ENCODE measurements around the gene TMBIM6. TPM values are rescaled to one million over a fixed set of nuclear protein-coding genes. Genes with fewer than 3 reads are reported as not detected.

Gene TMBIM6
- total RNA-seq, 1 experiment from 2014 or later = 600 TPM

GRCh38 chr12:49697808-49698207 lies 43.5 kb upstream of the TMBIM6 start:
- Mint-ChIP-seq H3K36me3 (ENCODE audit: insufficient read depth, unreplicated experiment) (no peaks in the 10 kb centered on the region), H3K4me3 (ENCODE audit: low read depth, unreplicated experiment) (no peak overlapping the region), H3K4me1 (ENCODE audit: low read depth, unreplicated experiment) (no peaks in the 10 kb centered on the region), H3K27ac (ENCODE audit: unreplicated experiment) (no peak overlapping the region), H3K27me3 (ENCODE audit: unreplicated experiment) (no peaks in the 10 kb centered on the region), H3K9me3 (ENCODE audit: low read depth, unreplicated experiment) (no peaks in the 10 kb centered on the region)
- no peak for DNase-seq
- no peak for TF ChIP-seq CTCF (IDR thresholded peaks at IDR 0.05; ENCODE audit: unreplicated experiment)
- CTCF ChIA-PET = no interaction called here
- no TSS peak for BruUV-seq (replicated peaks)
- intact Hi-C loops (cut with micrococcal nuclease; ENCODE audit: unreplicated experiment) = no loop called here

- H3K4me1 Mint-ChIP-seq (ENCODE audit: low read depth, unreplicated experiment) = no peaks in the 10 kb centered on the region
- BruUV-seq (replicated peaks) = no TSS peak
- intact Hi-C loops (cut with micrococcal nuclease; ENCODE audit: unreplicated experiment) = no loop called here
- TF ChIP-seq CTCF (IDR thresholded peaks at IDR 0.05; ENCODE audit: unreplicated experiment) = no peak
- H3K27ac Mint-ChIP-seq (ENCODE audit: unreplicated experiment) = no peak overlapping the region
- no peak overlapping the region for H3K4me3 Mint-ChIP-seq (ENCODE audit: low read depth, unreplicated experiment)
- H3K9me3 Mint-ChIP-seq (ENCODE audit: low read depth, unreplicated experiment) = no peaks in the 10 kb centered on the region
- no peaks in the 10 kb centered on the region for H3K36me3 Mint-ChIP-seq (ENCODE audit: insufficient read depth, unreplicated experiment)
- H3K27me3 Mint-ChIP-seq (ENCODE audit: unreplicated experiment) = no peaks in the 10 kb centered on the region
- CTCF ChIA-PET = interaction anchor here (0.9 kb wide), 1 partner anchor 75 kb away, joined by 4 read pairs; the partner anchor contains the start of gene PRPF40B
- no peak for DNase-seq
Measured at GRCh38 chr12:49698619-49699545, 42.5 kb upstream of the TMBIM6 start.

- CTCF ChIA-PET = no interaction called here
- DNase-seq = no peak
- H3K4me1 Mint-ChIP-seq (ENCODE audit: low read depth, unreplicated experiment) = no peaks in the 10 kb centered on the region
- no peak overlapping the region for H3K4me3 Mint-ChIP-seq (ENCODE audit: low read depth, unreplicated experiment)
- no peak for TF ChIP-seq CTCF (IDR thresholded peaks at IDR 0.05; ENCODE audit: unreplicated experiment)
- no peaks in the 10 kb centered on the region for H3K27me3 Mint-ChIP-seq (ENCODE audit: unreplicated experiment)
- H3K27ac Mint-ChIP-seq (ENCODE audit: unreplicated experiment) = no peak overlapping the region
- intact Hi-C loops (cut with micrococcal nuclease; ENCODE audit: unreplicated experiment) = no loop called here
- H3K36me3 Mint-ChIP-seq (ENCODE audit: insufficient read depth, unreplicated experiment) = peaks cover 6% of the 10 kb centered on the region
- no TSS peak for BruUV-seq (replicated peaks)
- H3K9me3 Mint-ChIP-seq (ENCODE audit: low read depth, unreplicated experiment) = no peaks in the 10 kb centered on the region
Measured at GRCh38 chr12:49702009-49702408, 39.3 kb upstream of the TMBIM6 start.

- no TSS peak for BruUV-seq (replicated peaks)
- Mint-ChIP-seq H3K27ac (ENCODE audit: unreplicated experiment) (no peak overlapping the region), H3K4me1 (ENCODE audit: low read depth, unreplicated experiment) (peaks cover 5% of the 10 kb centered on the region)
Measured at GRCh38 chr12:49702676-49703215, 38.6 kb upstream of the TMBIM6 start.

More at GRCh38 chr12:49702676-49703215, 38.6 kb upstream of the TMBIM6 start:
- peaks cover 7% of the 10 kb centered on the region for H3K27me3 Mint-ChIP-seq (ENCODE audit: unreplicated experiment)
- DNase-seq = no peak
- CTCF ChIA-PET = no interaction called here
- H3K36me3 Mint-ChIP-seq (ENCODE audit: insufficient read depth, unreplicated experiment) = peaks cover 13% of the 10 kb centered on the region
- no peaks in the 10 kb centered on the region for H3K9me3 Mint-ChIP-seq (ENCODE audit: low read depth, unreplicated experiment)
- no peak for TF ChIP-seq CTCF (IDR thresholded peaks at IDR 0.05; ENCODE audit: unreplicated experiment)
- intact Hi-C loops (cut with micrococcal nuclease; ENCODE audit: unreplicated experiment) = no loop called here
- H3K4me3 Mint-ChIP-seq (ENCODE audit: low read depth, unreplicated experiment) = no peak overlapping the region

All from Calu3 (cell line).